GM12873 (cell line): ENCODE results near the gene PRDM10.

ENCODE experiments used
- CTCF ChIP-seq: IDR thresholded peaks from 2 replicates; pipeline ENCODE4 v1.5.1; 2012; ENCODE audit warnings: low read depth, mild to moderate bottlenecking, moderate library complexity, low read length, control low read depth; ENCODE audit not compliant: insufficient read depth; ENCODE audit errors: missing control alignments

The PRDM10 gene

GRCh38 chr11:129973809-129974208 is 28.8 kb downstream of the PRDM10 start:
- TF ChIP-seq CTCF: no peak

GRCh38 chr11:129973068-129973467 is 29.6 kb downstream of the PRDM10 start:
- TF ChIP-seq CTCF: no peak

- no peak for TF ChIP-seq CTCF
These were observed 30.0 kb downstream of the PRDM10 start for GRCh38 chr11:129972611-129973010.

- TF ChIP-seq CTCF: no peak
These were observed 32.7 kb downstream of the PRDM10 start for GRCh38 chr11:129969920-129970319.

- no peak for TF ChIP-seq CTCF
These were observed 33.8 kb downstream of the PRDM10 start for GRCh38 chr11:129968591-129969419.

- TF ChIP-seq CTCF: no peak
These were observed 34.6 kb downstream of the PRDM10 start for GRCh38 chr11:129967996-129968395.

- TF ChIP-seq CTCF: no peak
These were observed 37.4 kb downstream of the PRDM10 start for GRCh38 chr11:129965248-129965647.
